HG03159 (cell line): Measurements from ENCODE around the gene SLC4A8.

Experiments
- ATAC-seq: cut with Tn5 transposase; IDR thresholded peaks from one replicate; pipeline ENCODE4 v1.9.1; 2021; ENCODE audit warnings: mild to moderate bottlenecking, moderate library complexity; ENCODE audit not compliant: unreplicated experiment

The SLC4A8 gene

DNA sequence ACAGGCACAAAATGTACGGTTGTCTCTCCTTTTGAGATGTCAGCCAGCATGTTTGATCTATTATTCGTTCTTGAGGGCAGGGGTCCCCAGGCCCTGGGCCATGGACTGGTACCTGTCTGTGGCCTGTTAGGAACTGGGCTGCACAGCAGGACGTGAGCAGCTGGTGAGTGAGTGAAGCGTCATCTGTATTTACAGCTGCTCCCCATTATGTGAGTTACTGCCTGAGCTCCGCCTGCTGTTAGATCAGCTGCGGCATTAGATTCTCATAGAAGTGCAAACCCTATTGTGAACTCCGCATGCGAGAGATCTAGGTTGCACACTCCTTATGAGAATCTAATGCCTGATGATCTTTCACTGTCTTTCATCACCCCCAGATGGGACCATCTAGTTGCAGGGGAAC, 125.0 kb downstream of the SLC4A8 start:
- no peak for ATAC-seq
